D721Med (cell line): ENCODE data around the gene ALOX12B.
A peak's percentile ranks its signal among the peaks of the same experiment; 100 is the strongest.

ENCODE experiments used
- DNase-seq: peaks from one replicate; pipeline ENCODE4 v3.0.0; 2011; ENCODE audit warnings: low spot score; ENCODE audit not compliant: insufficient read length
- FAIRE-seq: peaks from 2 replicates; lab custom pipeline; 2011; peaks lifted over from hg19 to GRCh38; lab: Jason Lieb, UNC
- CTCF ChIP-seq: IDR thresholded peaks from 2 replicates; pipeline ENCODE4 v1.5.1; 2012; ENCODE audit warnings: mild to moderate bottlenecking, control low read depth; ENCODE audit not compliant: insufficient read depth; ENCODE audit errors: missing control alignments

ALOX12B gene

DNA sequence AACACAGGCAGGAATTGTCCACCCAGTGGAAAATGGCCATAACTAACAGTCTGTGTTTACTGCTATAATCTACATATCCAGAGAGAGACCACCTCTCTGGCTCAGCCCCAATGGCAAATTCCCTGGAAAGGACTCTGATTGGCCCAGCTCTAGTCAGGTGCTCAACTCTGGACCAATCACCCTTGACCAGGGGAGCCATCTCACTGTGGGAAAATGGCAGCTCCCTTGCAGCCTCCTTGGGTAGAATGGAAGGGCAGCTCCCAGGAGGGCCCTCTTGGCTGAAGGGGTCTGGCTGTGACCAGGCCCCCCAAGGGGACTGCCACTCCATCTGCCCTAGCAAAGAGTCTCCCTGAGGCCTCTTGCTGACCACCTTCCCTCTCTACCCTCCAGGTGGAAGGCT lies 45.5 kb downstream of the ALOX12B start:
- FAIRE-seq (no peak), DNase-seq (no peak)
- TF ChIP-seq CTCF, result no peak

GRCh38 chr17:8041249-8041928 lies 46.1 kb downstream of the ALOX12B start:
- peak; percentile 53 for TF ChIP-seq CTCF
- DNase-seq (peak; percentile 58), FAIRE-seq (peak; percentile 70)

DNA sequence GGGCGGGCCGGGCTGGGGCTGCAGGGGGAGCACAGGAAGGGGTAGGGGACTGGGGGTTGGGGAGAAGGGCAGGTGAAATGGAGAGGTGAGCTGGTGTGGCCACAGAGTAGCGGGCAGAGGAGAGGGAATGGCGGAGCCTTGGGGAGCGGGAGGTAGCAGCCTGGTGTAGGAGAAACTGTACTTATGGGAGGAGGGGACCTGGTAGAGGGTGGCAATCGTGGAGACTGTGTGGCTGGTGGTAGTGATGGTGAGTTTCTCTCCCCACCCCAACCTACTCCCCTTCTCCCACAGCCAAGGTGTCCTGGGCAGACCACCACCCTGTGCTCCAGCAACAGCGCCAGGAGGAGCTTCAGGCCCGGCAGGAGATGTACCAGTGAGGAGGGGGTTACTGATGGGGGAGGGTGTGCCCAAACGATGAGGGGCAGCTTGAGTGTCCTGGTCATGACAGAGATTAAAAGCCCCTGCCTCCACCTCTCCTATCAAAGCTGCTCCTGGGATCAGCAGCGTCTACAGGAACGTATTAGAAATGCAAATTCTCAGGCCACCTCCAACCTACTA lies 47.8 kb downstream of the ALOX12B start:
- no peak for FAIRE-seq

DNA sequence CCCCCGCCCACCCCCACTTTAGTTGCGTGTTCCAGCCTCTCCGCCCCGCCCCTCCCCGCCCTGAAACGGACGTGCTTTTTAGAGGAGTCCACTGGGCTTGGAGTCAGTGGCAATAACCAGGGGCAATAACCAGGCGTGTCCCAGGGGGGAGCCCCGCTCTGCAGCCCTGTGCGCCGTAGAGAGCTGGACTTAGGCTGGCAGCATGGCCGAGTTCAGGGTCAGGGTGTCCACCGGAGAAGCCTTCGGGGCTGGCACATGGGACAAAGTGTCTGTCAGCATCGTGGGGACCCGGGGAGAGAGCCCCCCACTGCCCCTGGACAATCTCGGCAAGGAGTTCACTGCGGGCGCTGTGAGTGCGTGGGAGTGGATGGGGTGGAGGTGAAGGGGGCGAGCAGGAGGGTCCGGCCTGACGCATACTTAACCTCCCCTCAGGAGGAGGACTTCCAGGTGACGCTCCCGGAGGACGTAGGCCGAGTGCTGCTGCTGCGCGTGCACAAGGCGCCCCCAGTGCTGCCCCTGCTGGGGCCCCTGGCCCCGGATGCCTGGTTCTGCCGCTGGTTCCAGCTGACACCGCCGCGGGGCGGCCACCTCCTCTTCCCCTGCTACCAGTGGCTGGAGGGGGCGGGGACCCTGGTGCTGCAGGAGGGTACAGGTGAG lies 48.4 kb downstream of the ALOX12B start, which contains the start of gene ALOX15B:
TSS of gene ALOX15B (plus strand) at position 106 of the 657 bp plus-strand sequence. CDS start at position 203, 97 bp downstream.
- DNase-seq, result no peak
- TF ChIP-seq CTCF, result no peak
- FAIRE-seq, result no peak

More for the DNA sequence above, 47.8 kb downstream of the ALOX12B start:
- no peak for DNase-seq
- no peak for TF ChIP-seq CTCF

- FAIRE-seq (no peak), DNase-seq (no peak)
These were observed 55.1 kb downstream of the ALOX12B start for GRCh38 chr17:8032442-8032841.

DNA sequence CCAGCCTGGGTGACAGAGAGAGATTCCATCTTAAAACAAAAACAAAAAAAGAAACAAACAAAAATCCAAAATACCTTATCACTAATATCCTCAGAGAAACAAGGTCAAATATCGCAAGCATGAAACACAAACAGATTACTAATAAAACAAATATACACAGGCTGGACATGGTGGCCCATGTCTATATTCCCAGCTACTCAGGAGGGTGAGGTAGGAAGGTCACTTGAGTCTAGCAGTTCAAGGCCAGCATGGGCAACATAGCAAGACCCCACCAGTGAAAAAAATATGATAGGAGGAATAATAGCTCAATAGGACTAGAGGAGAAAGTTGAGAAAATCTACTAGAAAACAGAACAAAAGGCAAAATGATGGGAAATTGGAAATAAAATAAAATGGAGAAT lies 55.6 kb downstream of the ALOX12B start:
- DNase-seq (no peak), FAIRE-seq (no peak)
- no peak for TF ChIP-seq CTCF

More at GRCh38 chr17:8032442-8032841, 55.1 kb downstream of the ALOX12B start:
- TF ChIP-seq CTCF, result no peak
